22Rv1 (cell line): ENCODE results near the gene TSC22D1.

ENCODE experiments used
- H3K27ac ChIP-seq: fragments of 450-650 bp; 2 replicates; pipeline ENCODE4 v1.5.1; 2017
- ZFX ChIP-seq: fragments of 450-650 bp; IDR thresholded peaks from 2 replicates; pipeline ENCODE4 v1.6.1; 2017; ENCODE audit warnings: antibody characterized with exemption, borderline replicate concordance
- TF ChIP-seq, protein P1 (sequence below): fragments of 450-650 bp; IDR thresholded peaks from 2 replicates; pipeline ENCODE4 v1.5.1; 2017; ENCODE audit warnings: mild to moderate bottlenecking

Gene TSC22D1

GRCh38 chr13:44504116-44504515 lies 72.0 kb downstream of the TSC22D1 start:
- H3K27ac ChIP-seq: no peak overlapping the region
- no peak for TF ChIP-seq ZFX
- TF ChIP-seq, protein P1, sequence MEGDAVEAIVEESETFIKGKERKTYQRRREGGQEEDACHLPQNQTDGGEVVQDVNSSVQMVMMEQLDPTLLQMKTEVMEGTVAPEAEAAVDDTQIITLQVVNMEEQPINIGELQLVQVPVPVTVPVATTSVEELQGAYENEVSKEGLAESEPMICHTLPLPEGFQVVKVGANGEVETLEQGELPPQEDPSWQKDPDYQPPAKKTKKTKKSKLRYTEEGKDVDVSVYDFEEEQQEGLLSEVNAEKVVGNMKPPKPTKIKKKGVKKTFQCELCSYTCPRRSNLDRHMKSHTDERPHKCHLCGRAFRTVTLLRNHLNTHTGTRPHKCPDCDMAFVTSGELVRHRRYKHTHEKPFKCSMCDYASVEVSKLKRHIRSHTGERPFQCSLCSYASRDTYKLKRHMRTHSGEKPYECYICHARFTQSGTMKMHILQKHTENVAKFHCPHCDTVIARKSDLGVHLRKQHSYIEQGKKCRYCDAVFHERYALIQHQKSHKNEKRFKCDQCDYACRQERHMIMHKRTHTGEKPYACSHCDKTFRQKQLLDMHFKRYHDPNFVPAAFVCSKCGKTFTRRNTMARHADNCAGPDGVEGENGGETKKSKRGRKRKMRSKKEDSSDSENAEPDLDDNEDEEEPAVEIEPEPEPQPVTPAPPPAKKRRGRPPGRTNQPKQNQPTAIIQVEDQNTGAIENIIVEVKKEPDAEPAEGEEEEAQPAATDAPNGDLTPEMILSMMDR: no peak

- TF ChIP-seq, protein P1: no peak
- TF ChIP-seq ZFX: no peak
- H3K27ac ChIP-seq: no peak overlapping the region
Observed at GRCh38 chr13:44498969-44499368, 77.2 kb downstream of the TSC22D1 start.

- TF ChIP-seq, protein P1: no peak
- no peak for TF ChIP-seq ZFX
- H3K27ac ChIP-seq: no peak overlapping the region
Observed at GRCh38 chr13:44498502-44498901, 77.6 kb downstream of the TSC22D1 start.

GRCh38 chr13:44497801-44498200 lies 78.3 kb downstream of the TSC22D1 start:
- TF ChIP-seq ZFX: no peak
- TF ChIP-seq, protein P1: no peak
- H3K27ac ChIP-seq: no peak overlapping the region

- TF ChIP-seq, protein P1: no peak
- no peak for TF ChIP-seq ZFX
- H3K27ac ChIP-seq: no peak overlapping the region
Observed at GRCh38 chr13:44493213-44493812, 82.8 kb downstream of the TSC22D1 start.

- H3K27ac ChIP-seq: no peak overlapping the region
- TF ChIP-seq, protein P1: no peak
- no peak for TF ChIP-seq ZFX
Observed at GRCh38 chr13:44489751-44490150, 86.4 kb downstream of the TSC22D1 start.

DNA sequence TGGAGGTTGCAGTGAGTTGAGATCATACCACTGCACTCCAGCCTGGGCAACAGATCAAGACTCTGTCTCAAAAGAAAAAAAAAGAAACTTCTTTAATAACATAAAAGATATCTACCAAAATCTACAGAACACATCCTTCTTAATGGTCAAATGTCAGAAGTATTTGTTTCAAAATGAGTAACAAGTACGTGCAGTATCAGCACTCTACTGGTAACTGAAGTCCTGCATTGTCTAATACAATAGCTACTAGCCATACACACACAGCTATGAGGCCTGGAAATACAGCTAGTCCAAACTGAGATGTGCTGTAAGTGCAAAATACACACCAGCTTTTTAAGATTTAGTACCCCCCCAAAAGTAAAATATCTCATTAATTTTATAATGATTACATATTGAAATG lies 88.1 kb downstream of the TSC22D1 start:
- no peak for TF ChIP-seq ZFX
- TF ChIP-seq, protein P1: no peak

More for the DNA sequence above, 88.1 kb downstream of the TSC22D1 start:
- H3K27ac ChIP-seq: no peak overlapping the region
